Suprapubic skin (tissue), 4 donors: ENCODE results near the gene TPTE2. TPM values are rescaled to one million over a fixed set of nuclear protein-coding genes. Genes with fewer than 3 reads are reported as not detected.

Experiments
- DNase-seq, 2 donors: peaks; one replicate each; pipeline ENCODE4 v3.0.0-alpha.2; 2019; ENCODE audit warnings: low spot score in 2 of 2
- H3K27ac ChIP-seq: fragments of 200-600 bp; sonication (generic); one replicate; pipeline ENCODE4 v1.5.1; 2019
- H3K27me3 ChIP-seq: fragments of 200-600 bp; sonication (generic); one replicate; pipeline ENCODE4 v1.5.1; 2019
- H3K36me3 ChIP-seq: fragments of 200-600 bp; sonication (generic); one replicate; pipeline ENCODE4 v1.5.1; 2019
- H3K4me1 ChIP-seq: fragments of 200-600 bp; sonication (generic); one replicate; pipeline ENCODE4 v1.5.1; 2019
- H3K4me3 ChIP-seq: fragments of 200-600 bp; sonication (generic); one replicate; pipeline ENCODE4 v1.5.1; 2019; ENCODE audit warnings: mild to moderate bottlenecking
- H3K9me3 ChIP-seq: fragments of 200-600 bp; sonication (generic); one replicate; pipeline ENCODE4 v1.5.1; 2019
- EP300 ChIP-seq: sonication (generic); formaldehyde crosslinking; IDR thresholded peaks from one replicate; pipeline ENCODE4 v1.6.1; 2017; ENCODE audit warnings: antibody characterized with exemption
- POLR2A ChIP-seq, 2 donors: fragments of 450-650 bp; IDR thresholded peaks; one replicate each; pipeline ENCODE4 v1.6.1; 2017; ENCODE audit warnings: antibody characterized with exemption in 2 of 2, mild to moderate bottlenecking in 2 of 2, moderate library complexity in 2 of 2
- POLR2AphosphoS5 ChIP-seq, 3 donors: sonication (generic); formaldehyde crosslinking; IDR thresholded peaks; one replicate each; pipeline ENCODE4 v1.6.1; 2017; ENCODE audit warnings: antibody characterized with exemption in 3 of 3
- WGBS: methylation state at CpG from one replicate; pipeline ENCODE4 v1.1.5; 2018; 5-methylcytosine and 5-hydroxymethylcytosine counted together
- total RNA-seq, 4 donors: library from RNA; depleted of rRNA; stranded (reverse); fragments of >200 nt; gene quantifications; one replicate each; pipeline ENCODE4 v1.1.0, GENCODE V29; 2016
- TF ChIP-seq, protein P1 (sequence below), 2 donors: fragments of 200-600 bp in 1 of 2; fragments of 450-650 bp in 1 of 2; sonication (generic) in 1 of 2; IDR thresholded peaks; one replicate each; pipeline ENCODE4 v1.5.1; 2016 to 2019; ENCODE audit warnings: antibody characterized with exemption in 2 of 2, mild to moderate bottlenecking in 1 of 2, moderate library complexity in 1 of 2

Gene TPTE2
- total RNA-seq, 4 donors from 2014 or later, result not detected

DNA sequence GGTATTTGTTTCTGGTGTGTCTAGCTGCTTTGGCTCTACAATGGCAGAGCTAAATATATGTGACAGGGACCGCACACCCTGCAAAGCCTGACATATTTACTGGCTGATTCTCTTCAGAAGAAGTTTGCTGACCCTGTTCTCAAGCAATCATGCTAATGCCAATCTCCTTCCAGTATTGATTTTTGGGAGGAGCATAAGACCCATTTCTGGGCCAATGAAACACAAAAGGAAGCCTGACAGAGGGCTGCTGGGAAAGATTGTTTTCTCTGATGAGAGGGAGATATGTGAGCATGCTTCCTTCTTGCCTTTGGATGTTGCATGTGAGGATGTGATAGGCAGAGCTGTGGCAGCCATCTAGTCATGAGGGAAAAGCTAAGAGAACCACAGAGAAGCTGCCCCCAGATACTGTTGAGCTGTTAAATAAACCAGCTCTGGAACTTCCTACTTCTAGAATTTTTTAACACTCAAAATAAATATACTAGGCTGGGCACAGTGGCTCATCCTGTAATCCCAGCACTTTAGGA lies 31.4 kb upstream of the TPTE2 start:
- Histone ChIP-seq H3K27ac (no peak overlapping the region), H3K36me3 (no peaks in the 10 kb centered on the region), H3K4me3 (no peak overlapping the region), H3K4me1 (no peaks in the 10 kb centered on the region), H3K9me3 (no peaks in the 10 kb centered on the region), H3K27me3 (no peaks in the 10 kb centered on the region)
- TF ChIP-seq POLR2A (IDR thresholded peaks at IDR 0.05), result no peak
- TF ChIP-seq POLR2AphosphoS5 (IDR thresholded peaks at IDR 0.05), result no peak
- no peak for TF ChIP-seq EP300
- TF ChIP-seq, protein P1, sequence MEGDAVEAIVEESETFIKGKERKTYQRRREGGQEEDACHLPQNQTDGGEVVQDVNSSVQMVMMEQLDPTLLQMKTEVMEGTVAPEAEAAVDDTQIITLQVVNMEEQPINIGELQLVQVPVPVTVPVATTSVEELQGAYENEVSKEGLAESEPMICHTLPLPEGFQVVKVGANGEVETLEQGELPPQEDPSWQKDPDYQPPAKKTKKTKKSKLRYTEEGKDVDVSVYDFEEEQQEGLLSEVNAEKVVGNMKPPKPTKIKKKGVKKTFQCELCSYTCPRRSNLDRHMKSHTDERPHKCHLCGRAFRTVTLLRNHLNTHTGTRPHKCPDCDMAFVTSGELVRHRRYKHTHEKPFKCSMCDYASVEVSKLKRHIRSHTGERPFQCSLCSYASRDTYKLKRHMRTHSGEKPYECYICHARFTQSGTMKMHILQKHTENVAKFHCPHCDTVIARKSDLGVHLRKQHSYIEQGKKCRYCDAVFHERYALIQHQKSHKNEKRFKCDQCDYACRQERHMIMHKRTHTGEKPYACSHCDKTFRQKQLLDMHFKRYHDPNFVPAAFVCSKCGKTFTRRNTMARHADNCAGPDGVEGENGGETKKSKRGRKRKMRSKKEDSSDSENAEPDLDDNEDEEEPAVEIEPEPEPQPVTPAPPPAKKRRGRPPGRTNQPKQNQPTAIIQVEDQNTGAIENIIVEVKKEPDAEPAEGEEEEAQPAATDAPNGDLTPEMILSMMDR (IDR thresholded peaks at IDR 0.05), result no peak
- no peak for DNase-seq
- WGBS, result 95% methylated on average over 1 of the region's 1 CpG

DNA sequence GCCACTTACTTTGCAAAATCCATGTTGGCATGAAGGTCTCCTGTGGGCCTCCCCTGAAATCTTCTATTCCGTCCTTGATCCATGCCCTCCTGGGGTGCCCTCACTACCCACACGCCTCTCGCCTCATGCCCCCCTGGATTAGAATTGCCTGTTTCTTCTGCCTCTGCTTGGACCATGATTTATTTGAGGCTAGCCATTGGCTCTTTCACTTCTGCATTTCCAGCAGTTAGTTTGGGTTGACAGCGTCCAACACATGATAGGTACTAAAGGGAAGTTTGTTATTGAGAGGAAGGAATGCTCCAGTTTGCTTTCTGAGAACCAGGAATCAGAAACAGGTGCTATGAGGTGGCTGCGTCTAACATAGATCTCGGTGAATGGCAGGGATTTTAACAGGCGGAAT lies 30.5 kb upstream of the TPTE2 start:
- Histone ChIP-seq H3K36me3 (no peaks in the 10 kb centered on the region), H3K4me3 (no peak overlapping the region), H3K9me3 (no peaks in the 10 kb centered on the region), H3K4me1 (peaks cover 5% of the 10 kb centered on the region), H3K27ac (no peak overlapping the region), H3K27me3 (no peaks in the 10 kb centered on the region)
- TF ChIP-seq POLR2AphosphoS5 (IDR thresholded peaks at IDR 0.05) (no peak), EP300 (no peak), POLR2A (IDR thresholded peaks at IDR 0.05) (no peak)
- TF ChIP-seq, protein P1 (IDR thresholded peaks at IDR 0.05), result no peak
- 88% methylated on average over 7 of the region's 7 CpGs for WGBS
- no peak for DNase-seq

DNA sequence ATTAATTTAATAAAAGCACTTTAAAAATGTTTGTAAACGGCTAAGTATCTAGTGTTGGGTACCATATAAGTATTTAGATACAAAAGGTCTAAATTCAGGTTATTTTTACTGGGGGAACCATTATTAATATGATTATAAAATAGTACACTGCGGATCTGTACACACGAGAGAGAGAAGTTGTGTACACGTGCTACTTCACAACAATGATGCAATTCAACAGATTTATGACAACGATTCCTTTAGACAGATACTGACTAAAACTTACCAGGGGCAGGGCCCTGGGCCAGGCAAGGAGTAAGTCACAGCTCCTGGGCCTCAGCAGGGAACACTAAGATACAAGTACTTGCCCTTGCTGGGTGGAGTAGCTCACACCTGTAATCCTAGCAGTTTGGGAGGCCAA lies 29.1 kb upstream of the TPTE2 start:
- no peaks in the 10 kb centered on the region for H3K36me3 ChIP-seq
- H3K4me1 ChIP-seq, result peaks cover 7% of the 10 kb centered on the region
- TF ChIP-seq EP300 (no peak), POLR2AphosphoS5 (IDR thresholded peaks at IDR 0.05) (no peak), POLR2A (IDR thresholded peaks at IDR 0.05) (no peak)
- TF ChIP-seq, protein P1 (IDR thresholded peaks at IDR 0.05), result no peak
- no peaks in the 10 kb centered on the region for H3K9me3 ChIP-seq
- no peaks in the 10 kb centered on the region for H3K27me3 ChIP-seq
- no peak overlapping the region for H3K4me3 ChIP-seq
- DNase-seq, result no peak
- 79% methylated on average over 5 of the region's 5 CpGs for WGBS
- no peak overlapping the region for H3K27ac ChIP-seq

DNA sequence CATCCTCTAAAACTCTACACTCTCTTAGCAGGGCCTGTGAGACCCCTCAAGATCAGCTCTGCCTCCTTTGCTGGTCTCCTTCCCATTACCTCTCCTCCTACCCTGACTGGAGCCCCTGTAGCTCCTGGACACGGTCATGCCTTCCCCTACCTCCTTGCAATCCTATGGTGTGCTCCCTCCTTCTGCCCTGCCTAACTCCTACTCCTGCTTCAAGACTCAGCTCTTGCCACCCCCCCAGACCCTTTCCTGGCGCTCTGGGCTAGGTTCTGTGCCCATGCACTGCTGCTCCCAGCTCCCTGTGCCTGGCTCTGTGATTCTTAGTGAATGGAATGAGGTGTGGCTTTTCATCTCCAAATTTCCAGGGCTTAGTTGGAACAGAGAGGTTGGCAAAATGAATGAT lies 28.0 kb upstream of the TPTE2 start:
- Histone ChIP-seq H3K4me3 (no peak overlapping the region), H3K27ac (no peak overlapping the region), H3K9me3 (no peaks in the 10 kb centered on the region), H3K27me3 (no peaks in the 10 kb centered on the region), H3K4me1 (peaks cover 7% of the 10 kb centered on the region), H3K36me3 (no peaks in the 10 kb centered on the region)
- WGBS, result 81% methylated on average over 2 of the region's 2 CpGs
- TF ChIP-seq POLR2A (IDR thresholded peaks at IDR 0.05), result no peak
- no peak for TF ChIP-seq EP300
- no peak for TF ChIP-seq POLR2AphosphoS5 (IDR thresholded peaks at IDR 0.05)
- TF ChIP-seq, protein P1 (IDR thresholded peaks at IDR 0.05), result no peak
- DNase-seq, result no peak

DNA sequence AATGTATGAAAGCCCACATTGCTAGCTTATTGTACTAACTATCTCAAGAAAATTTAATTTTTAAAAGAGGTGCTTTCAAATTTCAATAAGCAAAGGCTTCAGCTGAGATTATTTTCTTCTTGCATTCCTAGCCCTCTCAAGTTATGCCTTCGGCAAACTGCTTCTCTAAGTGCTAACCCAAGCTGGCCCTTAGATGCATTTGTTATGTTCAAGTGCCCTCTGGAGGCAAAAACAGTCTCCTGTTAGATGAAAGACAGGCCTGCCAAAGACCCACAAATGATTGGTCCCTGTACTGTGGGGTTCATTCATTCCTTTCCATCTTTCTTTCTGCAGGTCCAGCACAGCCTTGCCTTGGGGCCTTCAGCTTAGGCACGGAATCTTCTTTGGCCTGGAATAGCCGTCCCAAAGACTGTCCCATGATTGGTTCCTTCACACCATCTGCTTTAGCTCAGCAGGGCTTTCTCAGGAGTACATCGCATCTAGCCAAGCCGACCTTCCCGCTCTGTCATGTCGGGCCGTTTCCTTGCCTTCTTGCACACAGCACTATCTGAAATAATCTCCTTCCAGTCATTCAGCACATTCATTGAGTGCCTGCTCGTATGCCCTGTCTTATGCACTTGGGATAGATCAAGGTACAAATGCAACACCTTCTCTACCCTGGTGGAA lies 26.4 kb upstream of the TPTE2 start:
- no peaks in the 10 kb centered on the region for H3K9me3 ChIP-seq
- no peaks in the 10 kb centered on the region for H3K36me3 ChIP-seq
- WGBS, result 78% methylated on average over 9 of the region's 9 CpGs
- TF ChIP-seq, protein P1 (IDR thresholded peaks at IDR 0.05), result peak in 1 of 2 donors; percentile 15
- TF ChIP-seq EP300, result no peak
- H3K4me3 ChIP-seq, result no peak overlapping the region
- H3K4me1 ChIP-seq, result peaks cover 7% of the 10 kb centered on the region
- no peak for DNase-seq
- no peaks in the 10 kb centered on the region for H3K27me3 ChIP-seq
- H3K27ac ChIP-seq, result no peak overlapping the region
